Pancreas (tissue), 10 donors: Measurements from ENCODE around the gene CCK. TPM values are rescaled to one million over a fixed set of nuclear protein-coding genes. Genes with fewer than 3 reads are reported as not detected.

Experiments
- ATAC-seq, 4 donors: fragments of 200-7000 bp; cut with Tn5 transposase; one replicate each; pipeline versions ENCODE4 v1.8.0 to v1.9.1; 2020; ENCODE audit warnings: mild to moderate bottlenecking in 4 of 4, moderate library complexity in 4 of 4
- DNase-seq, 6 donors: peaks; one replicate each; pipeline ENCODE4 v3.0.0-alpha.2; 2020
- FAIRE-seq: peaks from 2 replicates; lab custom pipeline; 2012; peaks lifted over from hg19 to GRCh38; lab: Jason Lieb, UNC
- H3K27ac ChIP-seq, 4 donors: fragments of 200-600 bp; sonication (generic); 1 replicate in 3 of 4; 2 replicates in 1 of 4; pipeline versions ENCODE4 v1.5.0 to v1.8.0; 2020
- H3K27me3 ChIP-seq, 4 donors: fragments of 200-600 bp; one replicate each; pipeline ENCODE4 v1.8.0; 2021
- H3K36me3 ChIP-seq, 3 donors: fragments of 200-600 bp; sonication (generic) in 1 of 3; one replicate each; pipeline versions ENCODE4 v1.5.0 to v1.8.0; 2020 to 2021
- H3K4me1 ChIP-seq, 3 donors: fragments of 200-600 bp; one replicate each; pipeline ENCODE4 v1.8.0; 2021
- H3K4me3 ChIP-seq, 4 donors: fragments of 200-600 bp; sonication (generic) in 2 of 4; one replicate each; pipeline versions ENCODE4 v1.5.0 to v1.8.0; 2020 to 2021
- H3K9me3 ChIP-seq, 4 donors: fragments of 200-600 bp; one replicate each; pipeline ENCODE4 v1.8.0; 2021
- CTCF ChIP-seq, 4 donors: fragments of 200-600 bp; sonication (generic) in 3 of 4; IDR thresholded peaks; one replicate each; pipeline versions ENCODE4 v1.5.0 to v1.8.0; 2021; ENCODE audit warnings: antibody characterized with exemption in 4 of 4
- whole genome bisulfite sequencing, 2 donors: extraction: QIAGEN DNeasy Blood & Tissue Kit; methylation state at CpG; one replicate each; pipeline ENCODE4 v1.1.7; 2013; 5-methylcytosine and 5-hydroxymethylcytosine counted together
- intact Hi-C, 3 donors: fragments of 100-400 bp; cut with DNase I; formaldehyde crosslinking; loops; one replicate each; pipeline versions ENCODE4 v1.11.1 to v1.14.2; 2022
- polyA plus RNA-seq, 2 donors: library from polyadenylated mRNA; stranded (reverse); fragments of 200-250 nt; gene quantifications; one replicate each; pipeline ENCODE4 v1.2.3, GENCODE V29; 2013
- total RNA-seq, 6 donors: library from RNA; stranded (reverse); fragmentation: NEBNext Ultra II Directional in 4 of 6; extraction: Animal tissue kit (Norgen Biotek cat#: 25700) in 4 of 6; gene quantifications; one replicate each; pipeline versions ENCODE4 v1.2.1 to v1.2.4, GENCODE V29; 2021 to 2023
- donor health status: healthy with polysubstance abuse.
- donor health status: DM: no; HTN: no; CAD: no; lungs with moderate emphysema.
- donor health status: DM: no; HTN: no; CAD: no.
- donor health status: control.
- donor health status: control.
- donor health status: Bipolar disorder and iron deficiency.
- donor health status: DM: yes; HTN: yes; CAD: no.
- donor health status: DM: no; HTN: no; CAD: no.
- donor health status: DM: no; HTN: no; CAD: no.
- donor health status: DM: yes; HTN: yes; CAD: no.

Gene CCK
- total and polyA plus RNA-seq, 8 donors, result 0.22 to 0.38 (median 0.23) TPM; not detected in 5

GRCh38 chr3:42210726-42211125, 55.3 kb downstream of the CCK start:
- FAIRE-seq (no peak), ATAC-seq (peak in 1 of 4 donors; percentile 29), DNase-seq (no peak)
- Histone ChIP-seq H3K36me3 (peaks cover 0 to 14% (median 0%) of the 10 kb centered on the region in 3 donors), H3K4me1 (no peaks in the 10 kb centered on the region), H3K4me3 (no peak overlapping the region), H3K27me3 (no peaks in the 10 kb centered on the region), H3K9me3 (no peaks in the 10 kb centered on the region), H3K27ac (no peak overlapping the region)
- TF ChIP-seq CTCF (IDR thresholded peaks at IDR 0.05), result no peak
- intact Hi-C loops, result no loop called here
- 46 to 93% methylated on average over 2 of the region's 2 CpGs for WGBS, 2 donors

- Histone ChIP-seq H3K9me3 (no peaks in the 10 kb centered on the region), H3K4me1 (no peaks in the 10 kb centered on the region), H3K27me3 (no peaks in the 10 kb centered on the region), H3K4me3 (no peak overlapping the region), H3K27ac (no peak overlapping the region), H3K36me3 (peaks cover 0 to 14% (median 0%) of the 10 kb centered on the region in 3 donors)
- intact Hi-C loops, result no loop called here
- TF ChIP-seq CTCF (IDR thresholded peaks at IDR 0.05), result no peak
- ATAC-seq (no peak), FAIRE-seq (no peak), DNase-seq (no peak)
- WGBS, 2 donors, result 77 to 87% methylated on average over 7 to 12 of the region's 12 CpGs
Observed at GRCh38 chr3:42209917-42210316, 56.1 kb downstream of the CCK start.

Other genes with a start within 250 kb of the CCK start
- 10 to 100 TPM in 4 of 6 donors, 1 to 10 TPM in 2; 9.3 to 24.3 (median 11.7) TPM for gene TRAK1, start 174.8 kb downstream of the CCK start, total RNA-seq
- gene TRAK1, start 174.8 kb downstream of the CCK start, polyA plus RNA-seq, result 10 to 100 TPM; 10.6 to 19.7 TPM
- gene LYZL4, start 144.4 kb upstream of the CCK start, total RNA-seq, result not detected
- gene LYZL4, start 144.4 kb upstream of the CCK start, polyA plus RNA-seq, result not detected
- 1 to 10 TPM in 5 of 6 donors, under 1 TPM in 1; 0.47 to 3.4 (median 1.9) TPM for gene VIPR1, start 236.5 kb upstream of the CCK start, total RNA-seq
- 10 to 100 TPM in 1 of 2 donors, 1 to 10 TPM in 1; 3.4 to 10.6 TPM for gene VIPR1, start 236.5 kb upstream of the CCK start, polyA plus RNA-seq